KG1 (cell line): ENCODE data around the gene DHCR24.

ENCODE experiments used
- DNase-seq: peaks from one replicate; lab custom pipeline; 2025; lab: John Stamatoyannopoulos, UW

The DHCR24 gene

GRCh38 chr1:54800041-54800898 is 86.7 kb downstream of the DHCR24 start:
- no peak for DNase-seq
